ENCODE results near the gene RTP3.

The RTP3 gene

DNA sequence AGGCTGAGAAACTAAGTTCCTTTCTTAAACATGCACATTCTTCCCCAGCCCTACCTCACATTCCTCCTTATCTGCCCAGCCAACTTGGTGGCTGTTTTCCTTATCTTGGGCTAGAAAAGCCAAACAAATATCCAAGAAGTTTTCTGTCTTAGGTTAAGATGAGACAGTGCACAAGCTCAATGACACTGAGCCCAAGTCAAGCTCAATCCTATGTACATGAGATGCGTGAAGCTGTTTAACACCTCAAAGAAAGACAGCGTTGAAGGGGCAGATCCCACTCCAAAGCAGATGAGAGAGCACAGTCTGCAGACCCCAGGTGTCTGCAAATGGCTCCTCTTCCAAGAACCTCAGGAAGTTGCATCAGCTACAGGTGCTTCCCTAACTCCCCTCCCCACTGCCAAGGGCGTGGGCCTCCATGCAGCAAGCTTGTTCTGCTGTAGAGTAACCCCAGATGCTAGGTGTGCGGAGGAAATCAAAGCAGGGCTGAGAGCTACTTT, 51.7 kb downstream of the RTP3 start:
- DNase-seq, result no peak

GRCh38 chr3:46549989-46550388, 52.2 kb downstream of the RTP3 start:
- DNase-seq, result no peak
